ENCODE measurements around the gene LITAF. TPM values are rescaled to one million over a fixed set of nuclear protein-coding genes. Genes with fewer than 3 reads are reported as not detected.

The LITAF gene
- polyA plus RNA-seq, 3 donors, result 67.9 to 118 (median 69.0) TPM

GRCh38 chr16:11557801-11558200, 28.9 kb downstream of the LITAF start:
- TF ChIP-seq, protein P1, sequence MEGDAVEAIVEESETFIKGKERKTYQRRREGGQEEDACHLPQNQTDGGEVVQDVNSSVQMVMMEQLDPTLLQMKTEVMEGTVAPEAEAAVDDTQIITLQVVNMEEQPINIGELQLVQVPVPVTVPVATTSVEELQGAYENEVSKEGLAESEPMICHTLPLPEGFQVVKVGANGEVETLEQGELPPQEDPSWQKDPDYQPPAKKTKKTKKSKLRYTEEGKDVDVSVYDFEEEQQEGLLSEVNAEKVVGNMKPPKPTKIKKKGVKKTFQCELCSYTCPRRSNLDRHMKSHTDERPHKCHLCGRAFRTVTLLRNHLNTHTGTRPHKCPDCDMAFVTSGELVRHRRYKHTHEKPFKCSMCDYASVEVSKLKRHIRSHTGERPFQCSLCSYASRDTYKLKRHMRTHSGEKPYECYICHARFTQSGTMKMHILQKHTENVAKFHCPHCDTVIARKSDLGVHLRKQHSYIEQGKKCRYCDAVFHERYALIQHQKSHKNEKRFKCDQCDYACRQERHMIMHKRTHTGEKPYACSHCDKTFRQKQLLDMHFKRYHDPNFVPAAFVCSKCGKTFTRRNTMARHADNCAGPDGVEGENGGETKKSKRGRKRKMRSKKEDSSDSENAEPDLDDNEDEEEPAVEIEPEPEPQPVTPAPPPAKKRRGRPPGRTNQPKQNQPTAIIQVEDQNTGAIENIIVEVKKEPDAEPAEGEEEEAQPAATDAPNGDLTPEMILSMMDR (IDR thresholded peaks at IDR 0.05), result no peak
- H3K79me2 ChIP-seq (ENCODE audit: insufficient read depth, low read length), result peaks cover 34% of the 10 kb centered on the region
- no peaks in the 10 kb centered on the region for H3K27me3 ChIP-seq (ENCODE audit: control insufficient read depth in 2 of 2, insufficient read depth in 2 of 2, low read length in 2 of 2)
- no peak overlapping the region for H3K27ac ChIP-seq (ENCODE audit: low read depth in 1 of 2, low read length in 2 of 2)
- peaks cover 89% of the 10 kb centered on the region for H4K20me1 ChIP-seq (ENCODE audit: insufficient read depth, low read length)
- no peak for DNase-seq
- H3K9me3 ChIP-seq (replicated peaks in 1 of 2; ENCODE audit: control insufficient read depth in 1 of 2, insufficient read depth in 1 of 2, low read length in 2 of 2), result peaks cover 0 to 7% of the 10 kb centered on the region in 2 donors
- H3K9ac ChIP-seq (ENCODE audit: insufficient read depth, low read length, poor library complexity, severe bottlenecking), result no peak overlapping the region
- H2AFZ ChIP-seq (ENCODE audit: insufficient read depth, low read depth, low read length, poor library complexity, severe bottlenecking), result no peak overlapping the region
- 90% methylated on average over 1 of the region's 6 CpGs for WGBS (ENCODE audit: insufficient coverage)
- H3K4me1 ChIP-seq (ENCODE audit: control insufficient read depth in 1 of 2, insufficient read depth in 2 of 2, low read length in 2 of 2), result peaks cover 0 to under 1% of the 10 kb centered on the region in 2 donors
- Mint-ChIP-seq H3K27ac (peak overlapping the region in 1 of 7 donors; percentile 15), H3K4me3 (no peak overlapping the region), H3K27me3 (ENCODE audit: low read depth in 3 of 3) (peaks cover 0 to 10% (median 1%) of the 10 kb centered on the region in 3 donors), H3K4me1 (peaks cover 16% of the 10 kb centered on the region), H3K36me3 (peaks cover 45 to 68% of the 10 kb centered on the region in 2 donors), H3K9me3 (peaks cover 5 to 10% (median 9%) of the 10 kb centered on the region in 7 donors)
- no peak overlapping the region for H3K4me2 ChIP-seq (replicated peaks; ENCODE audit: extremely low read depth, low read length, poor library complexity, severe bottlenecking)
- H3K36me3 ChIP-seq (replicated peaks in 1 of 2; ENCODE audit: control insufficient read depth in 1 of 2, insufficient read depth in 2 of 2, low read length in 2 of 2), result peaks cover 43 to 51% of the 10 kb centered on the region in 2 donors
- H3K4me3 ChIP-seq (replicated peaks in 1 of 3; ENCODE audit: low read depth in 2 of 3, low read length in 3 of 3), result no peak overlapping the region
- intact Hi-C loops (cut with micrococcal nuclease), result no loop called here

- TF ChIP-seq, protein P1 (IDR thresholded peaks at IDR 0.05), result no peak
- DNase-seq, result no peak
- WGBS (ENCODE audit: insufficient coverage), result 100% methylated on average over 1 of the region's 9 CpGs
- Histone ChIP-seq H3K79me2 (ENCODE audit: insufficient read depth, low read length) (peaks cover 30% of the 10 kb centered on the region), H3K27me3 (ENCODE audit: control insufficient read depth in 2 of 2, insufficient read depth in 2 of 2, low read length in 2 of 2) (no peaks in the 10 kb centered on the region), H2AFZ (ENCODE audit: insufficient read depth, low read depth, low read length, poor library complexity, severe bottlenecking) (no peak overlapping the region), H3K4me3 (replicated peaks in 1 of 3; ENCODE audit: low read depth in 2 of 3, low read length in 3 of 3) (no peak overlapping the region), H3K4me2 (replicated peaks; ENCODE audit: extremely low read depth, low read length, poor library complexity, severe bottlenecking) (no peak overlapping the region), H3K36me3 (replicated peaks in 1 of 2; ENCODE audit: control insufficient read depth in 1 of 2, insufficient read depth in 2 of 2, low read length in 2 of 2) (peaks cover 48 to 54% of the 10 kb centered on the region in 2 donors), H3K9ac (ENCODE audit: insufficient read depth, low read length, poor library complexity, severe bottlenecking) (no peak overlapping the region), H3K4me1 (ENCODE audit: control insufficient read depth in 1 of 2, insufficient read depth in 2 of 2, low read length in 2 of 2) (peaks cover 6 to 7% of the 10 kb centered on the region in 2 donors), H3K9me3 (replicated peaks in 1 of 2; ENCODE audit: control insufficient read depth in 1 of 2, insufficient read depth in 1 of 2, low read length in 2 of 2) (peaks cover 0 to 7% of the 10 kb centered on the region in 2 donors), H3K27ac (ENCODE audit: low read depth in 1 of 2, low read length in 2 of 2) (no peak overlapping the region), H4K20me1 (ENCODE audit: insufficient read depth, low read length) (peaks cover 86% of the 10 kb centered on the region)
- peaks cover 50 to 74% of the 10 kb centered on the region in 2 donors for H3K36me3 Mint-ChIP-seq
- intact Hi-C loops (cut with micrococcal nuclease), result no loop called here
- H3K27ac Mint-ChIP-seq, result peak overlapping the region in 3 of 7 donors; percentile 23 to 55 (median 50)
- peaks cover 5 to 10% (median 9%) of the 10 kb centered on the region in 7 donors for H3K9me3 Mint-ChIP-seq
- H3K27me3 Mint-ChIP-seq (ENCODE audit: low read depth in 3 of 3), result peaks cover 0 to 8% (median 1%) of the 10 kb centered on the region in 3 donors
- no peak overlapping the region for H3K4me3 Mint-ChIP-seq
- peaks cover 22% of the 10 kb centered on the region for H3K4me1 Mint-ChIP-seq
These were observed 29.6 kb downstream of the LITAF start for GRCh38 chr16:11556945-11557720.

Data from CD14-positive monocyte (primary cell).